Lower lobe of right lung (tissue), 2 donors: ENCODE data around the gene MYO5B. TPM values are rescaled to one million over a fixed set of nuclear protein-coding genes. Genes with fewer than 3 reads are reported as not detected.

Experiments
- ATAC-seq, 2 donors: fragments of 200-7000 bp; cut with Tn5 transposase; one replicate each; pipeline ENCODE4 v1.9.1; 2020 to 2022; ENCODE audit warnings: mild to moderate bottlenecking in 2 of 2, moderate library complexity in 2 of 2
- DNase-seq: peaks from one replicate; pipeline ENCODE4 v3.0.0-alpha.2; 2020
- H3K27ac ChIP-seq: fragments of 200-600 bp; one replicate; pipeline ENCODE4 v1.8.0; 2022
- H3K27me3 ChIP-seq: fragments of 200-600 bp; one replicate; pipeline ENCODE4 v1.8.0; 2022; ENCODE audit warnings: low read depth
- H3K36me3 ChIP-seq: fragments of 200-600 bp; one replicate; pipeline ENCODE4 v1.8.0; 2022; ENCODE audit warnings: mild to moderate bottlenecking
- H3K4me1 ChIP-seq: fragments of 200-600 bp; one replicate; pipeline ENCODE4 v1.8.0; 2022
- H3K4me3 ChIP-seq: fragments of 200-600 bp; one replicate; pipeline ENCODE4 v1.8.0; 2022; ENCODE audit warnings: mild to moderate bottlenecking
- H3K9me3 ChIP-seq: fragments of 200-600 bp; one replicate; pipeline ENCODE4 v1.8.0; 2022
- CTCF ChIP-seq: fragments of 200-600 bp; IDR thresholded peaks from one replicate; pipeline ENCODE4 v1.8.0; 2022; ENCODE audit warnings: antibody characterized with exemption, mild to moderate bottlenecking
- intact Hi-C: fragments of 100-400 bp; cut with DNase I; formaldehyde crosslinking; loops from one replicate; pipeline ENCODE4 v1.11.0; 2022
- total RNA-seq: library from RNA; stranded (reverse); fragmentation: NEBNext Ultra II Directional; extraction: Animal tissue kit (Norgen Biotek cat#: 25700); gene quantifications from one replicate; pipeline ENCODE4 v1.2.1, GENCODE V29; 2021
- donor health status: DM: no; HTN: yes; CAD: no; lungs with severe emphysema.

Gene MYO5B
- total RNA-seq, 1 donor from 2014 or later = 23.3 TPM

DNA sequence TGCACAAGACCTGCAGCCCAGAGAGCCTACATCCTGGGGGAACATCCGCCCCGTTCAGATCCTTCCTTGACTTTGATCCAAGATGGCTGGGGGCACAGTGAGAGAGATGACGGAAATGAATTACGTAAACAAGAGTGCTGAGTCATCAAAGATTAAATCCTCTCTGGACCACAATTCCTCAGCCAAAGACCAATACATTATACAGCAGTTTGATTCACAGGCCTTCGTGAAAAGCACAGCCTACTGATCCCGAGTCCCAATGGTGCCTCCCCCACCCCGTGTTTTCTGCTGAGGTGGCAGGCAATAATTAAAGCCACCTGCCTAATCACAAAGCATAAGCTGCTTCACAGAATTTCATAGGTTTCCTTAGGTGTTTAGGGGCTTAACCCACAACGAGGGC lies 43.0 kb downstream of the MYO5B start:
- TF ChIP-seq CTCF = no peak
- Histone ChIP-seq H3K27ac (no peak overlapping the region), H3K9me3 (no peaks in the 10 kb centered on the region), H3K4me3 (no peak overlapping the region), H3K27me3 (no peaks in the 10 kb centered on the region), H3K4me1 (no peaks in the 10 kb centered on the region), H3K36me3 (no peaks in the 10 kb centered on the region)
- intact Hi-C loops = no loop called here
- ATAC-seq (no peak), DNase-seq (no peak)

DNA sequence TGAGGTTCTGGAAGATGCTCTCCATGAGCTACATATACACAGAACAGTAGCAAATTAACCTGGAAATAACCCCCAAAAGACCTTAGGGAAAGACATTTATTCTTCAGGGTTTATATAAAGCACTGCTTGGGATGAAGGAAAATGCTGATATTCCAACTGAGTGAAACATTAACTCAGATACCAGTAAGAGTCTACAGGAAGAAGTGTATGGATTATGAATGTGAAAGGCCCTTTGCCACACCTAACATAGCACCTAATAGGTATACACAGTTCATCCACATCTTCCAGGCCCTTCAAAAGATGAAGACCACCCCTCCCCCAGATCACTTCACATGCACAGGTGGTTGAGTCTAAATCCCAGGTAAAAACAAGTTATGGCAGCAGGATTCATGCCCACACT lies 50.4 kb downstream of the MYO5B start:
- Histone ChIP-seq H3K4me1 (no peaks in the 10 kb centered on the region), H3K9me3 (no peaks in the 10 kb centered on the region), H3K27me3 (no peaks in the 10 kb centered on the region), H3K36me3 (no peaks in the 10 kb centered on the region), H3K4me3 (no peak overlapping the region), H3K27ac (no peak overlapping the region)
- DNase-seq (no peak), ATAC-seq (no peak)
- intact Hi-C loops = no loop called here
- no peak for TF ChIP-seq CTCF

DNA sequence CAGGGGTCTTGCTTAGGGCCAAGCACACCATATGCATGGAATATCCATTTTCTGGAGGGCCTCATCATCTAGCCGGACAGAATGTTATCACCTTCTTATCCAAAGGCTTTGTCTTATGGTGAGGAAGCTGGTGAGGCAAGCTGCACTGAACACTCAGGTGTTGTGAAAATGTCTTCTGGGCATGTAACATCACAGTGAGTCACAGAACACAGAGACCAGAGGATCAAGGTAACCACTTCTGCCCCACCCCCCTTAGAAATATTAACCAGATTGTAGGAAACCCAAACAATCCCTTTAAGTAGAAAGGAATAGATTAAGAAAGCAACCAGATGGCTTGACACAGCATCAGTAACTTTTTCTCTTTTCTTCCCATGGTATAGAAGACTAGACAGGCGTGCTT lies 51.1 kb downstream of the MYO5B start:
- Histone ChIP-seq H3K4me3 (no peak overlapping the region), H3K4me1 (no peaks in the 10 kb centered on the region), H3K9me3 (no peaks in the 10 kb centered on the region), H3K36me3 (no peaks in the 10 kb centered on the region), H3K27me3 (no peaks in the 10 kb centered on the region), H3K27ac (no peak overlapping the region)
- TF ChIP-seq CTCF = no peak
- ATAC-seq (no peak), DNase-seq (no peak)
- intact Hi-C loops = no loop called here

DNA sequence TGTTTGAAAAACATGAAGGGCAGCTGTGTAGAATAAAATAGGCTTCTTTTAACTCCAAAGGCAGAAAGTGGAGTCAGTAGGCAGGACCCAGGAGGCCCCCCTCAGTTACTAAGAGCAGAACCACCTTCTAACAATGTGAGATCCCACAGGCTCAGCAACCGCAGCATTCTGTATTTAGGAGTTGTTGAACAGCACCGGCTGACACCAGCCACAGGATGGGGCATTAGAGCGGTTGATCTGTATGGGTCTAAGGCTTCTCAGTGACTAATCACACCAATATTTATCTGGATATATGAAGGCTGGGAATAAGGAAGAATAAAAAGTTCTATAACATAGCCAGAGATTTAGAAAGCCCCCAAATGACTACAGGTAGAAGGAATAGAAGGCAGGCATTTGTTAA lies 51.7 kb downstream of the MYO5B start:
- Histone ChIP-seq H3K27ac (no peak overlapping the region), H3K4me3 (no peak overlapping the region), H3K27me3 (no peaks in the 10 kb centered on the region), H3K36me3 (no peaks in the 10 kb centered on the region), H3K9me3 (no peaks in the 10 kb centered on the region), H3K4me1 (no peaks in the 10 kb centered on the region)
- no peak for DNase-seq
- intact Hi-C loops = no loop called here
- ATAC-seq = no peak
- no peak for TF ChIP-seq CTCF

DNA sequence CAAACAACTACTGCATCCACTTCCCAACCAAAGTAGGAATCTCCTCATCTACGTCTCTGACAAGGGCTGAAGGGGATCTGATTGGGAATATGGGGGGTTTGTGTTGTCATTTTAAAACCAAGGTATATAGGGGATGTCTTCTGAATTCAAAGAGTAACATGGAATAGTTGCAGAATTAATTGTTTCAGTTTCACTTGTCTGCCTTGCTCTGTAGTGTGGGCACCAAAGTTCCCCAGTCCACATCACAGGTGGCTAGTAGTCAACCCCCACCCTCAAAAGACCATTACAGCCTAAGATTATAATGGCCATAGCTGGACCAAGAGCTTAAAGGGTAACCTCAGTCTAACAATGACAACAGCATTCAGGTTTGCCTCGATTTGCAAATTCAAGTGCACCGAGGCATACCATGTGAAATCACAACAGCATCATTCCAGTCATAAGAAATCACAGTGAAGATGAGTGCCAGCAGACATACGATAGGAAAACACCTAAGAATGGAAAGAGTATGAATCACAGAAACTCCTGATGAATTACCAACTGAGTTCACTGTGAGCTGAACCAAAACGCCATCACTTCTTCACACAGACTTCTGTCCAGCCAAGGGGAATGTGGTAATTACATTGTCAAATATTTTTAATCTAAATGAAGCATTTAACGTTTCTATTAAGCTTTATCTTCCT lies 52.4 kb downstream of the MYO5B start:
- intact Hi-C loops = no loop called here
- no peaks in the 10 kb centered on the region for H3K27me3 ChIP-seq
- ATAC-seq = no peak
- H3K9me3 ChIP-seq = no peaks in the 10 kb centered on the region
- no peak for TF ChIP-seq CTCF
- no peaks in the 10 kb centered on the region for H3K4me1 ChIP-seq
- no peak overlapping the region for H3K27ac ChIP-seq
- H3K4me3 ChIP-seq = no peak overlapping the region
- DNase-seq = no peak
- no peaks in the 10 kb centered on the region for H3K36me3 ChIP-seq
